MV-4-11 (cell line): ENCODE data around the gene CORO7.
"Not testable (repeated sequence)": the region's sequence is repeated elsewhere in the genome, so short reads cannot be mapped to it uniquely, and the experiment has no call there.

Experiments
- DNase-seq: peaks from one replicate; lab custom pipeline; 2025; lab: John Stamatoyannopoulos, UW

The CORO7 gene

DNA sequence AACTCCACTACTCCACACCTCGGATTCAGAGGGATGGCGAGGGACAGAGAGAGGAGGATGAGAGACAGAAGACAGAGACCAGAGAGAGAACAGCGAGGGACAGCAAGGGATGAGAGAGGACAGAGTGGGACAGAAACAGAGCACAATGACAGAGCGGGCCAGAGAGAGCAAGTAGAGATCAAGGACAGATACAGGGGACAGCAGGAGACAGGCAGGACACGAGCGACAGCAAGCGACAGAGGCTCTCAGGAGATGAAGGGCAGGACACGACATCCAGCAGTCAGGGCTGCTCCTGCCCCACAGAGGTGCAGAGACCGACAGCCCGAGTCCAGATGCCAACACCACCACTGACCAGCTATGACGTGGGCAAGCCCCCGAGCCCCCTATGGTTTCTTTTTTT lies 14.9 kb downstream of the CORO7 start:
- DNase-seq = no peak

DNA sequence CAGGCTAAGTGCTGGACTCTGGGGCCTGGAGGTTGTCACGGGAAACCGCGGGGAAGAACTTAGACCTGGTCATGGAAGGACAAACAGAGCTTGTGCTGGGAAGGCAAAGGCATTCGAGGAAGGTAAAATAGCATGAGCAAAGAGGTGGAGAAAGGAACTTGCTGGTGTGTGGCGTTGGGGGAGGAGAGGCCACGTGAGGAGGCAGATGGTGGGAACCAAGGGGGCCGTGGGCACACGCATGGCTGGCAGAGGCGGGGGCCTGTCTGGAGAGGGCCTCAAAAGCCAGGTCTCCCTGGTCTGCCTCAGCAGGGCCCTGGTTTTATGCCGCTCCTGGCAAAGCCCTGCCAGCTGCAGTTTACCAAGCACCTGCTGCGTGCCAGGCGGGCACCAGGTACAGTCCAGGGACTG lies 15.3 kb downstream of the CORO7 start:
- DNase-seq = no peak

DNA sequence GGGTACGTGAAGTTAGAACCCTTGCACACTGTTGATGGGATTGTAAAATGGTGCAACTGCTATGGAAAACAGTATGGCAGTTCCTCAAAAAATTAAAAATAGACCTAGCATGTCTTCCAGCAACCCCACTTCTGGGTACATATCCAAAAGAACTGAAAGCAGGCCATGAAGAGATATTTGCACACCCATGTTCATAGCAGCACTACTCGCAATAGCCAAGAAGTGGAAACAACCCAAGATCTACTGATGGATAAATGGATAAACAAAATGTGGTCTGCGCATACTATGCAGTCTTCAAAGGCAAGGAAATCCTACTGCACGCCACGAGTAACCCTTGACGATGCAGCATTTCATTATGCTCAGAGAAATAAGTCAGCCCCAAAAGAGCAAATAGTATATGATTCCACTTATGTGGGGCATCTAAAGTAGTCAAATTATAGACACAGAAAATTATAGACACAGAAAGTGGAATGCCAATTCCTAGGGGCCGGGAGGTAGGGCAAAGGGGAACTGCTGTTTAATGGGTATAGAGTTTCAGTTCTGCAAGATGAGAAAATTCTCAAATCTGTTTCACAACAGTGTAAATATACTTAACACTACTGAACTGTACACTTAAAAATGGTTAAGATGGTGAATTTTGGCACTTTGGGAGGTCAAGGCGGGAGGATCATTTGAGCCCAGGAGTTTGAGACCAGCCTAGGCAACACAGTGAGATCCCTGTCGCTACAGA lies 17.2 kb downstream of the CORO7 start:
- peak; percentile 82 for DNase-seq

DNA sequence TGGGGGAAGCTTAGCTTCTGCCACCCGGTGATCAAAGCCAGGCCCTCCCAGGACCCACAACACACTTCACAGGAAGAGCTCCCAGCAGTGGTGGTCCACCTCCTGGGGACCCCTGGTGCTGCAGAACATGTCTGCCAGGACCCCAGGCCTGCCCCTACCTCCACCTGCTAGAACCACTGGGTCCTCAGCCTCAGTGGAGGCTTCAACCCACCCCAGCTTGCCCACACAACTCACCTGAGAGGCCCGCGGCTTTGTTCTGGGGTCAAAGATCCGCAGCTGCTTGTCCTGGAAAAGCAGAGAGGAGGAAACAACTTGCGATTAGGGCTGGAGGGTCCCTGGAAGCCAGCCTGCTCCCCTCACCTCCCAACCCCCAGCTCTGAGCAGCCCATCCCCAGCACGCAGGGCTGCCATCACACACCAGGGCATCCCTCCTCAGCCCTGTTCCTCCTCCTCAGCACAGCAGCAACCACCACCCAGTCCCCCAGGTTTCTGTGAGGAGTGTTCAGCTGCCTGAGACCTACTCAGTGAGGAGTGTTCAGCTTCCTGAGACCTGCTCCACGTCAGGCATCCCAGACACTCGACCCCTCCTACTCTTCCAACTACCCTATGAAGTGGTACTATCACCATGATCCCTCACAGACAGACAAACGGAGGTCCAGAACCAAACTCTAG lies 21.2 kb downstream of the CORO7 start:
- DNase-seq = no peak

DNA sequence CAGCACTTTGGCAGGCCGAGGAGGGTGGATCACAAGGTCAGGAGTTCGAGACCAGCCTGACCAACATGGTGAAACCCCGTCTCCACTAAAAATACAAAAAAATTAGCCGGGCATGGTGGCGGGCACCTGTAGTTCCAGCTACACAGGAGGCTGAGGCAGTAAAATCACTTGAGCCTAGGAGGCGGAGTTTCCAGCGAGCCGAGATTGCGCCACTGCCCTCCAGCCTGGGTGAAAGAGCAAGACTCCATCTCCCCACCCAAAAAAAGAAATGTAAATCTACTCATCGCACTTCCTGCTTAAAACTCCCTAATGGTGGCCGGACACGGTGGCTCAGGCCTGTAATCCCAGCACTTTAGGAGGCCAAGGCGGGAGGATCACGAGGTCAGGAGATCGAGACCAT lies 22.5 kb downstream of the CORO7 start:
- not testable (repeated sequence) for DNase-seq

DNA sequence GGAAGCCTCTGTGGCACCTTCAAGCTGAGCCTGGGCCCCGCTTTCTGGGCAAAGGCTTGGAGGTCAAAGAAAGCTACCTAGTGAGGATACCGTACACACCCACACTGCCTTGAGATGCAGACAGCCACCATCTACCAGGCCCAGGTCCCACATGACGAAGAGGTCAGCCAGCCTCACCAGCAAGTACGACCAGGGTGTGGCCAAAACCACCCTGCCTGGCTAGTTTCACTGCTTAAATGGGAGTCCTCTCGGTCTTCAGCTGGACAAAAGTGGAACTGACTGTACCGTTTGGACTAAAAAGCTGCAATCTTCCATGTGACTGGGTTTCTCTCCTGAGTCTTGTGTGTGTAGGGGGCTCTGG lies 23.2 kb downstream of the CORO7 start:
- no peak for DNase-seq

DNA sequence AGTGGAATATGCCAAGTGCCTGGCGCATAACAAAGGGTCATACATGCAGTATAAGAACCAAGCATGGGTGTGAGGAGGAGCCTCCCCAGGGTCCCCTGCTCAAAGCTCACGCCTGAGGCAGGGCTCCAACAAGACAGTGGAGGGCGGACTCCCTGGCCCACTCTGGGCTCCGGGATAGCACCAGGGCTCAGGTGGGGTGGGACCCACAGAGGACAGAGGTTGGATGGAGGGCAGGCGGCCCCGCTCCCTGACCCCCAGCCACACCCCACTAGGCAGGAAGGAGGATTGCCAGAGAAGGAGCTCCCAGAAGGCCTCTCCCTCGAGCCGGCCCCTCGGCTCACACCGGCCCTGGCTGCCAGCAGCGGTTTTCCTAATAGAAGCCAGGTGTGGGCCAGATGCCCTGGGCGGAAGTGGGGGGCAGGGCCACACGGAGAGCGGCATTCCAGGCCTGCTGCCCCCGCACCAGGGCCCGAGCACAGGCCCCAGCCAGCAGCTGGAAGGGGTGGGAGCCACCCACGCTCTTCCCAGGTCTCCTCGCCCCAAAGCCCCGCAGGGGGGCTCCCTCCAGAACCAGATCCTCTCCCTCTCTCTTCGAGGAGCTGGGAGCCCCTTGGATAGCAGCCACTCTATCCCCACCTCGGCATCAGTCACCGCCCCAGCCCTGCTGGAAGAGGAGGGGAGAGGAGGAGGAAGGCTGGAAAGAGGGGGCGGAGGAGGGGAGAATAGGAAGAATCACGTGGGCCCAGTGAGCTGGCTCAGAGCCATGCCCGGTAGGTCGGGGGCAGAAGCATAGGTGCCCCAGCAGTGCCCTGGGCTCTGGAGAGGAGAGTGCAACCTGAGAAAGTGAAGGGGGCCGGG lies 23.8 kb downstream of the CORO7 start:
- DNase-seq = no peak

DNA sequence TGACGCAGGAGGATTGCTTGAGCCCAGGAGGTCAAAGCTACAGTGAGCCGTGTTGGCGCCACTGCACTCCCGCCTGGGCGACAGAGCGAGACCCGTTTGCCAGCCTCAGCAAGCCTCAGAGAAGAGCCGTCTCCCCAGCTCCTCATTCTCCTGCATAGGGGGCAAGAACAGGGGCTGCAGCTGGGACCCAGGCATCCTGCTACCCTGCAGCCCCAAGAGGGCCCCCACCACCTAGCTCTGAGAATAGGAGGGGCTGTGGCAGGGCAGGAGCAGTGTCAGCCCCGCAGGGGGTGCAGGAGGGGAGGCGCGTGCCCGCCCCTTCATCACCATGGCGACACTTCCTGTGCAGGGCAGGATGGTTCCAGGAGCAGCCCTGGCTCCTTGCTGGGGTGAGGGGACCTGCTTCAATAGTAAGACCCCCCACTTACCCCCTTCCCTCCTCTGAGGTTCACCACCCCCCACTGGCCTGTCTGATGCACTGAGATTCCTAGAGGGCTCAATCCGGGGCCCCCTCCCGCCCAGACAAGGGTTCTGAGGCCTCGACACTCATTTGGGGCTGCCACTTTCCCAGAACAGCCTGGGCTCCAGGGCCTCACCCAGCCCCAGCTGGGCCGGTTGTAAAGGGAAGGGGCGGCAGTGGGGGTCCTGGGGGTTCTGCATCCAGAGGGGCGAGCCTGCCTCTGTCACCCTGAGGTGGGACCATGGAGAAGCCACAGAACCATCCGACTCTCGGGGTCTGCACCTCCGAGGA lies 24.6 kb downstream of the CORO7 start:
- no peak for DNase-seq

DNA sequence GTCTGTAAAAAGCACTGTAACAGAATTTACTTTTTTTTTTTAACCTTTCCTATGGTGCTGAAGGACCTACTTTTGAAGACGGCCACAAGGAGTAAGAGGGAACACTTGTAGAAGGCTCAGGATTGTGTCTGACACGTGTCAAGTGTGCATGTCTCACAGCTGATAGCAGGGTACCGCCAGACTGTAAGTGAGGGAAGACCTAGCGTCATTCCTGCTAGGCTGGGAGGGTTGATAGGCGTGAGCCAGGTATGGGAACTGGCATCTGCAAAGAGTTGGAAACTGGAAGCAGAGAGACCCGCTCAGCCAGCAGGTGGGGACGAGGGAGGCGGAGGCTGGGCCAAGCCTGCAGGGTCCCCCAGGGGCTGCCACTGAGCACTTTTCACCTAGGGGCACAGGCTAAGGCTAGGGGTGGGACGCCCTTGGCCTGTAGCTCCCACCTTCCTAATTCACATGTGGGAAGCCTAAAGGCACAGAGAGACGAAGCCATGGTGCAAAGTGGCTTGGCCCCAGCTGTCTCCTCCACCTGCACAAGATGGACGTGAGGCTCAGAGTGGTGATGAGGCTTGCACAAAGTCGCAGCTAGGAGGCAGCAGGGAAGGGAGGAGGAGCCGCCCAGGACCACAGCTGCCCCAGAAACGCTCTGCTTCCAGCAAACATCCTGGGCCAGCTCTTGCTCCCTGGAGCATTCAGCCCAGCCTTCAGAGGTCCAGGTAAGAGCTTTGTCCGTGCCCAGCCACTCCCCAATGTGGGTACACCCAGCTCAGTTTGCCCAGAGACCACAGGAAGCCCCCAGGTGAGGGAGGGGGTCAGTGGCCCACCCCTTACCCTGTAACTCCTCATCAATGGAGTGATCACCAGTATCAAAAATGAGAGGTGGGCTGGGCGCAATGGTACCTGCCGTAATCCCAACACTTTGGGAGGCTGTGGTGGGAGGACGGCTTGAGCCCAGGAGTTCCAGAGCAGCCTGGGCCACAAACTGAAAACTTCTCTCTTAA lies 25.8 kb downstream of the CORO7 start:
- no peak for DNase-seq

DNA sequence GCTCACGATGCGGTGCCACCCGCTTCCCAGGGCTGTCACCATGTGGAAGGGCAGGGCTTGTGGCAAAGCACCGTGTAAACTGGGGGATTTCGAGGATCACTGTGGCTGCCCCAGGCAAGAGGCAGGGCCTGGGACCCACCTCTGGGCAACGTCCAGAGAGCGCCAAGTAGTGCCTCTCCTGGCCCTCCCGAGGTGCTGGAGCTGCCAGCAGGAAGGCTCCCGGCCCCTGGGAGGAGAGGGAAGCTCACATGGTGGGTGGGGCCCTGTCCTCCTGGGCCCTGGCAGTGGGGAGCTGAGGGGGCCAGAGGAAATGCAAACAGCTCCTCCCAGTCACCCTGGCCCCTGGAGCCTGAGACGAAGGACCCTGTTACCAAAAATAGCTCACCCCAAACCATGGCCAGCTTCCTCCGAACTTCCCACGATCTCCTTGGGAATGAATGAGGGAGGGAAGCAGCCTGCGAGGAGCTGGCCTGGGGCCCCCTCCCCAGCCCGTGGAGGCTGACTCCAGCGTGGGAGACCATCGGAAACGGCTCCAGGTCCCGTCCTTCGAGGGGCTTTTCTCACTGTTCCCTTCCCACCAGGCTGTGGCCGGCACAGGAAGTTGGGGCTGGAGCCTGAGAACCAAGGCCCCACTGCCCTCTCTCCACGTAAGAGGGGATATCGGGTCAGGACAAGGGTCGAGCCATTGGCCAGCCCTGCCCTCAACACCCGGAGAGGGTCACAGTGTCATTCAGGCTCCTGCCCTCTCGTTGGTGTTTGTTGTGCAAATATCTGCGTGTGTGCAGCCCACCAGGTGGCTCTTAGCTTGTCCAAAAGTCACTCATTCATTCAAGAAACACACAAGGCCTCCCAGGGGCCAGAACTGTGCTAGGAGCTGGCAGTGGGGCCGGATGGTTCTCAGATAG lies 27.1 kb downstream of the CORO7 start:
- no peak for DNase-seq

DNA sequence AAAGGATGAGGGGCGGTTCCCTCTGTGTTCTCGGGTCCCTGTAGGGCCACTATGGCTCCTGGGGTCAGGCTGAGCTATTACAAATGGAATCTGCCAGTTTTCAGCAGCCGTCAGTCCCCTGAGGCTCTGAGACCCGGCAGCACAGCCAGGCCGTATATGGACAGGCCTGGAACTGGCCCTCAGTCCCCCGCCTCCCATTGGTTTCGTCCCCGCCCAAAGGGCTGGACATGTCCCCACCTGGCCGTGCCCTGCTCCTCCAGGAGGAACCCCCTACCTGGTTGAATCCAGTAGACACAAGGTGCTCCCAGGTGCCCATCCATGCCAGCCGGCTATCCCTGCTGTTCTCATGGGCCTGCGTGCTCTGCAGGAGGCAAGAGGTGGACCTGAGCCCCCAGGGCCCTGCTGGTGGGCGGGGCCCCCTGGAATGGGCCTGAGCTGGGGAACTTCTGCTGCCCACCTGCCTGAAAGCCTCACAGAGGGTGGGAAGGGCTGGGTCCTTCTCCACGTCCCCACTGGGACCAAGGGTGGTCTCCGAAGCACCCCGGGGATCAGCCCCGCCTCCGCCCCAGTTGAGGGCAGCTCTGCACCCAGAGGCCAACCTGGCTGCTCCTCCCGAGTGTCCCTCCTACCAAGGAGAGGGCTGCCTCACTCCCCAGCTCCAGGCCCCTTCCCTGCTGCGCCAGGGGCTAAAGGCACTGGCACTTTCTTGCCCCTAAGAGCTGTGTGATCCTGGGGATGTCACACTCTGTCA lies 27.9 kb downstream of the CORO7 start:
- no peak for DNase-seq

DNA sequence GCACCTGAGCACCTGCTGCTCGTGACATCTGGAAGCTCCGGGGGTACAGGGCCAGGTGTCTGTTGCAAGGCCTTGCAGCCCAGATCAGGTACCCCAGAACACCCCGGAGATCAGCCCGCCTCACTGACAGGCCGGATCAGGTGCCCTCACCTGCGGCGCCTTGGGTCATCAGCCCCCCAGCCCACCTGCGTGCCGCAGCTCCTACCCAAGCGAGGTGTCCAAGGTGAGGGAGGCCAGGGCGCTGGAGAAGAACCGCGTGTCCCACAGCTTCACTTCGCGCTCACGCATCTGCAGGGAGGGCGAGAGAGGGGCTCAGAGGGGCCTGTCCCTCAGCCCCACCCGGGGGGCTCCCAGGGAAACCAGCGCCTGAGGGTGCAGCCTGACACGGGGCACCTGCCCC lies 28.6 kb downstream of the CORO7 start:
- DNase-seq = no peak

DNA sequence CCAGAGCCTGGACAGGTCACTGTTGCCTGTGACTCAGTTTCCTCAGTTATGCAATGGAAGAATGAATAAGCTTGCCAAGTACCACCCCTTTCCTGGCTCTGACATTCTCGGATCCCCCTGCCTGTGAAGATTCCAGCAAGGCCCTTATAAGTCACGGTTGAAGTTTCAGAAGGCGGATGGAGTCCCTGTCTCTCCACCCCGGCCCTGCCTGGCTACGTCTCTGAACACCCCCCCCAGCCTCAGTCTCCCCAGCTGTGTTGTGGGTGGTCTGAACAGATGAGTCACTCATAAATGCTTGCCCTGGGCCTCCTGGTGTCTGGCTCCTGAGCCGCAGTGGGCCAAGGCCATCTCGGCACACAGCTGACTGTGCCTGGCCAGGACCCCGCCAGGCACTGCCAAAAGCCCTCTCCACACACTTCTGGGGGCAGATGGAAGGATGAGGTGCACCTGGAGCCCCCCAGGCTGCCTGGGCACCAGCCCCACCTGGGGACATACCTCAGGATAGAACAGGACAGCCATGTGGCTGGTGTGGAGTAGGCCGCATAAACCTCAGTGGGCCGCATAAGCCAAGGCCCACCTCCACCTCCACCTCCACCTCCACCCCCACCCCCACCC lies 29.3 kb downstream of the CORO7 start:
- DNase-seq = no peak

DNA sequence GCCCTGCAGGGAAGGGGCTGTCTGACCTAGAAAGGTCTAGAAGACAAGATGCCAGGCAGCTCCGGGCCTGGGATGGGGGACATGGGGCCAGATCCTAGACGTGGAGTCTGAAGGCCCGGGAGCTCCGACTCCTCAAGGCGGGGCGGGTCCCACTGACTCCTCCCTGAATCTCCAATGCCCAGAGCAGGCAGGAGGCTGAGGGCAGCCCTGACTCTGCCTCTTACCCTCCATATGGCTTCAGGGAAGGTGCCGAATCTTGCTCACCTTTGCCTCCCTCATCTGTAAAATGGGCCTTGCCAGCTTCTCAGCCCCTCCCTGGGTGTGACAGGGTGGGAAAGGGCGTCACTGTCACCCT lies 30.0 kb downstream of the CORO7 start:
- DNase-seq = no peak

DNA sequence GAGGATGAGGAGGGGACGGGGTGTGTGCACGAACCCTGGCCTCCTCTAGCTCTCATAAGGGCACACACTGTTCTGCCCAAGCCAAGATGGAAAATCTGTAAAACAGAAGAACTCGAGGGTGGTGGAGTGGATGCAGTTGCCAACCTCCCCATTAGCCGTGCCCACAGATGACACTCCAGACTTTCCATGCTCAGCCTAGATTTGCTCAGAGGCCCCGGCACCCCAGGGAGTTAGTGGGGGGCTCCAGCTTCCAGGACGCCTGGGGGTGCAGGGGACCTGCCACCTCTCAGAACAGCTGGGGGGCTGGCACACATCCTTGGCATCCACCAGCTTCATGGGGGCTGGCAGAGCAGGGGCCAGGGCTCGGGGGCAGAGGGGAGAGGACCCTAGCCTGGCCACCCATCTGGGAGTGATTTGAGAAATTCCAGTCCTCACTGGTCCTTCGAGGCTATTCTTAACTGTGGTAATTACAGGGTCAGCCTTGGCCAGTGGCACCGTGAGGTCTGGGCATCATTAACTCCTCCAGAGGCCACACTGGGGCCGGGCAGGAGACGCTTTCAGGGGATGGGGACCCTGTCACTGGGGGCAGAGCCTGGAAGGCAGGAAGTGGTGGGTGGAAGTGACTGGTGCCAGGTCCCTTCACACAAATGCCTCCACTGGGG lies 30.5 kb downstream of the CORO7 start:
- no peak for DNase-seq

DNA sequence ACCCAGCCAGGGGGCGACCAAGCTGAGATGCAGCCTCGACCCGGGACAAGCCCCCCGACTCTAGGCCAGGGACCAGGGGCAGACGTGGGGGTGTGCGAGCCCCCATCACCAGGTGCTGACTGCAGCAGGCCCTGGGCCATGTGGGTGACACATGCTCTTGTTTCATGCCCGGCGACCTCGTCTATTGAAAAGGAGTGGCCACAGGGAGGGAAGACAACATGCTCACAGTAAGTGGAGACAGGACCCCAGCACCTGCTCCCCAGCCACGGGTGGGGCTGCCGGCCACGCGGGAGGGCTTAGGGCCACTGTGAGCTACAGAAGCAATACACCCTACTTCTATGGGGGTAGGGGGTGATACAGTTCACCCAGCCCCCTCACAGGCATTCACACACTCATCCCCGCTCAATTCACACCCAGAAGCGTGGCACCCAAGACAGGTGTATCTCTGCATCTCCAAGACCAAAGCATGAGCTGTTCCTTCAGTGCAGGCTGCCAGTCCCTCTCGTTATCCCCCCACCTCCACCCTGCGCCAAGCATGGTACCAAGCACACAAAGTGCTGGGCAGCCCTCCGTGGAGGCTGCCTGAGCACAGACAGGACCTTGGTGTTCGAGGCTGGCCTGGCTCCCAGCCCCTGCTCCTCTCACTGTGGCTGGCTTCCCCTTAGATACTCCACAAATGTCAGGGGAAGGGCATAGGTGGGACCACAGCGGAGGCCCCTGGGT lies 31.2 kb downstream of the CORO7 start:
- no peak for DNase-seq

DNA sequence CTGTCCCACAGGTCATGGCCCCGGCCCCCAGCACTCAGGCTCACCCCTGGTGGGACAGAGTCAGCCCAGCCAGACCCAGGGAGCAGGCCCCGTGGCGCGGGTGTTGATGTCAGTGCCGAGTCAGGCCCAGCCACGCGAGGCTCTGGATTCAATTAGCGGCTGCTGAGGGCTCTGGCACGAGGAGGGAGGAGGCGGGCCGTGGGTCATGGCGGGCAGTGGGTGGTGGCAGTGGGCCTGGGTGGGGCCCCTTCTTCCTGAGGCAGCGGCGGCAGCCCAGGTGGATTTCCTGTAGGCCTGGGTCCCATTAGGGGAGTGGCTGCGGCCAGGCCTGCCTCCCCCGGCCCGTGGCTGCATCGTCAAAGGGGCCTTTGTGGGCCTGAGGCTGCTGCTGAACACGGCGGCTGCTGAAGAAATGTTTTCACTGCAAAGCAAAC lies 31.9 kb downstream of the CORO7 start:
- DNase-seq = no peak
